Measurements from ENCODE around the gene VASH2. TPM values are rescaled to one million over a fixed set of nuclear protein-coding genes. Genes with fewer than 3 reads are reported as not detected.

The VASH2 gene
- total RNA-seq, 1 donor from 2014 or later = 59.8 TPM

GRCh38 chr1:212951126-212951946 is 995 bp downstream of the VASH2 start:
- no peak for TF ChIP-seq CTCF (IDR thresholded peaks at IDR 0.05; ENCODE audit: partially characterized antibody, unreplicated experiment)
- Mint-ChIP-seq H3K27me3 (ENCODE audit: unreplicated experiment) (peaks cover 10% of the 10 kb centered on the region), H3K36me3 (ENCODE audit: unreplicated experiment) (no peaks in the 10 kb centered on the region), H3K4me3 (ENCODE audit: unreplicated experiment) (peak overlapping the region; percentile 95), H3K4me1 (ENCODE audit: low read depth, unreplicated experiment) (peaks cover 31% of the 10 kb centered on the region), H3K9me3 (ENCODE audit: unreplicated experiment) (peaks cover 18% of the 10 kb centered on the region), H3K27ac (ENCODE audit: unreplicated experiment) (peak overlapping the region; percentile 66)
- DNase-seq = peak; percentile 33

GRCh38 chr1:212951947-212952640 is 1.8 kb downstream of the VASH2 start:
- H3K4me3 Mint-ChIP-seq (ENCODE audit: unreplicated experiment) = peak overlapping the region; percentile 78
- peaks cover 10% of the 10 kb centered on the region for H3K27me3 Mint-ChIP-seq (ENCODE audit: unreplicated experiment)
- DNase-seq = no peak
- no peak for TF ChIP-seq CTCF (IDR thresholded peaks at IDR 0.05; ENCODE audit: partially characterized antibody, unreplicated experiment)
- H3K4me1 Mint-ChIP-seq (ENCODE audit: low read depth, unreplicated experiment) = peaks cover 31% of the 10 kb centered on the region
- H3K27ac Mint-ChIP-seq (ENCODE audit: unreplicated experiment) = peak overlapping the region; percentile 63
- peaks cover 18% of the 10 kb centered on the region for H3K9me3 Mint-ChIP-seq (ENCODE audit: unreplicated experiment)
- H3K36me3 Mint-ChIP-seq (ENCODE audit: unreplicated experiment) = no peaks in the 10 kb centered on the region

GRCh38 chr1:212952641-212952976 is 2.3 kb downstream of the VASH2 start:
- no peaks in the 10 kb centered on the region for H3K36me3 Mint-ChIP-seq (ENCODE audit: unreplicated experiment)
- no peak for TF ChIP-seq CTCF (IDR thresholded peaks at IDR 0.05; ENCODE audit: partially characterized antibody, unreplicated experiment)
- DNase-seq = peak; percentile 64
- peak overlapping the region; percentile 63 for H3K27ac Mint-ChIP-seq (ENCODE audit: unreplicated experiment)
- peaks cover 10% of the 10 kb centered on the region for H3K27me3 Mint-ChIP-seq (ENCODE audit: unreplicated experiment)
- H3K9me3 Mint-ChIP-seq (ENCODE audit: unreplicated experiment) = peaks cover 17% of the 10 kb centered on the region
- H3K4me3 Mint-ChIP-seq (ENCODE audit: unreplicated experiment) = peak overlapping the region; percentile 78
- peaks cover 31% of the 10 kb centered on the region for H3K4me1 Mint-ChIP-seq (ENCODE audit: low read depth, unreplicated experiment)

- no peak for DNase-seq
- Mint-ChIP-seq H3K4me1 (ENCODE audit: low read depth, unreplicated experiment) (peaks cover 31% of the 10 kb centered on the region), H3K27me3 (ENCODE audit: unreplicated experiment) (peaks cover 10% of the 10 kb centered on the region), H3K36me3 (ENCODE audit: unreplicated experiment) (no peaks in the 10 kb centered on the region), H3K4me3 (ENCODE audit: unreplicated experiment) (peak overlapping the region; percentile 78), H3K27ac (ENCODE audit: unreplicated experiment) (peak overlapping the region; percentile 63), H3K9me3 (ENCODE audit: unreplicated experiment) (peaks cover 20% of the 10 kb centered on the region)
- TF ChIP-seq CTCF (IDR thresholded peaks at IDR 0.05; ENCODE audit: partially characterized antibody, unreplicated experiment) = no peak
Observed at GRCh38 chr1:212953321-212953720, 3.0 kb downstream of the VASH2 start.

- DNase-seq = no peak
- H3K4me3 Mint-ChIP-seq (ENCODE audit: unreplicated experiment) = no peak overlapping the region
- peaks cover 20% of the 10 kb centered on the region for H3K9me3 Mint-ChIP-seq (ENCODE audit: unreplicated experiment)
- H3K36me3 Mint-ChIP-seq (ENCODE audit: unreplicated experiment) = no peaks in the 10 kb centered on the region
- no peak for TF ChIP-seq CTCF (IDR thresholded peaks at IDR 0.05; ENCODE audit: partially characterized antibody, unreplicated experiment)
- peaks cover 10% of the 10 kb centered on the region for H3K27me3 Mint-ChIP-seq (ENCODE audit: unreplicated experiment)
- peaks cover 38% of the 10 kb centered on the region for H3K4me1 Mint-ChIP-seq (ENCODE audit: low read depth, unreplicated experiment)
- H3K27ac Mint-ChIP-seq (ENCODE audit: unreplicated experiment) = no peak overlapping the region
Observed at GRCh38 chr1:212954514-212954913, 4.2 kb downstream of the VASH2 start.
